ENCODE results near the gene ELMO3. TPM values are rescaled to one million over a fixed set of nuclear protein-coding genes. Genes with fewer than 3 reads are reported as not detected.

Gene ELMO3
- total RNA-seq, 6 experiments from 2014 or later: 0.79 to 1.3 (median 1.1) TPM

DNA sequence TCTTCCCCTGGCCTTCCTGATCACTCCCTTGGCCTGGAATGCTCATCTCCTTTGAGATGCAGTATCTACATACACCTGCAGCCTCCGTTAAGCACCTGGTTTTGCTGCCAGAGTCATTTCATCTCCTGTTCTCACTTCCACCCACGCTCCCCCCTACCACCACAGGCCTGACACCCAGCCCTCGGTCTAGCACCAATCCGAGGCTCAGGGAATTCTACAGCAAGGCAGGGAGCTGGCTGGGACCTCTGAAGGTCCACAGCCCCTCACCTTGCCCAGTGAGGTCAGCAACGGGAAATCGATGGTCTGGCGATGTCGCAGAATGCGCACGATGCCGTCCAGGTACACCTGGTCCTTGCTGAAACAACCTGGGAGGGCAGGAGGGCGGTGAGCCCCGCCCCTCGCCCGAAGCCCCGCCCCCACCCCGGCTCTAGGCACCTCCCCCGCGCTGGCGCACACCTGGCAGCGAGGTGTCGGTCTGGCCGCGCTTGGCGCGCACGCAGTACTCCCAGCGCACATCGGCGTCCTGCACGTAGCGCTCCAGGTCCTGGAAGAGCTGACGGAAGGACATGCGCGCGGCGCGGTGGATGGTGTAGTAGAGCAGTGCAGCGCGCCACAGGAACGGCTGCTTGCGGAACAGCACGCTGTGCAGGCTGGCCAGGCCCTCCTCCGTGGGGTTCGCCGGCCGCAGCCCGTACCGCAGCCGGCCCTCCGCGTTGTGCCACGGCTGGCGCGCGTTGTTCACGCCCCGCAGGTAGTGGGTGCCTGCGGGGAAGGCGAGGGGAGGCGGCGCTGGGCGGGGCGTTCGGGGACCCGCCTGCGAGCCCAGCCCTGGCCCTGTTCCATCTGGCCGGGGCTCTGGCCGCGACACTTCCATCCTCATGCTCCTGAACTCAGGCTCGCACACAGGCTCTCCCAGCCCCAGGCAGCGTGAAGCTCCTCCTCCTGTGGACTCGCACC lies 20.9 kb upstream of the ELMO3 start:
- Mint-ChIP-seq H3K27me3 (ENCODE audit: insufficient read depth) (no peaks in the 10 kb centered on the region; the same call in 1 of the 2 replicates), H3K27ac (no peak overlapping the region), H3K9me3 (no peaks in the 10 kb centered on the region), H3K36me3 (ENCODE audit: low read depth) (peaks cover 4% of the 10 kb centered on the region; the same call in 1 of the 2 replicates), H3K4me1 (ENCODE audit: low read depth) (peaks cover 11% of the 10 kb centered on the region), H3K4me3 (no peak overlapping the region)
- TF ChIP-seq, protein P1, sequence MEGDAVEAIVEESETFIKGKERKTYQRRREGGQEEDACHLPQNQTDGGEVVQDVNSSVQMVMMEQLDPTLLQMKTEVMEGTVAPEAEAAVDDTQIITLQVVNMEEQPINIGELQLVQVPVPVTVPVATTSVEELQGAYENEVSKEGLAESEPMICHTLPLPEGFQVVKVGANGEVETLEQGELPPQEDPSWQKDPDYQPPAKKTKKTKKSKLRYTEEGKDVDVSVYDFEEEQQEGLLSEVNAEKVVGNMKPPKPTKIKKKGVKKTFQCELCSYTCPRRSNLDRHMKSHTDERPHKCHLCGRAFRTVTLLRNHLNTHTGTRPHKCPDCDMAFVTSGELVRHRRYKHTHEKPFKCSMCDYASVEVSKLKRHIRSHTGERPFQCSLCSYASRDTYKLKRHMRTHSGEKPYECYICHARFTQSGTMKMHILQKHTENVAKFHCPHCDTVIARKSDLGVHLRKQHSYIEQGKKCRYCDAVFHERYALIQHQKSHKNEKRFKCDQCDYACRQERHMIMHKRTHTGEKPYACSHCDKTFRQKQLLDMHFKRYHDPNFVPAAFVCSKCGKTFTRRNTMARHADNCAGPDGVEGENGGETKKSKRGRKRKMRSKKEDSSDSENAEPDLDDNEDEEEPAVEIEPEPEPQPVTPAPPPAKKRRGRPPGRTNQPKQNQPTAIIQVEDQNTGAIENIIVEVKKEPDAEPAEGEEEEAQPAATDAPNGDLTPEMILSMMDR (IDR thresholded peaks at IDR 0.05): no peak
- DNase-seq: no peak

DNA sequence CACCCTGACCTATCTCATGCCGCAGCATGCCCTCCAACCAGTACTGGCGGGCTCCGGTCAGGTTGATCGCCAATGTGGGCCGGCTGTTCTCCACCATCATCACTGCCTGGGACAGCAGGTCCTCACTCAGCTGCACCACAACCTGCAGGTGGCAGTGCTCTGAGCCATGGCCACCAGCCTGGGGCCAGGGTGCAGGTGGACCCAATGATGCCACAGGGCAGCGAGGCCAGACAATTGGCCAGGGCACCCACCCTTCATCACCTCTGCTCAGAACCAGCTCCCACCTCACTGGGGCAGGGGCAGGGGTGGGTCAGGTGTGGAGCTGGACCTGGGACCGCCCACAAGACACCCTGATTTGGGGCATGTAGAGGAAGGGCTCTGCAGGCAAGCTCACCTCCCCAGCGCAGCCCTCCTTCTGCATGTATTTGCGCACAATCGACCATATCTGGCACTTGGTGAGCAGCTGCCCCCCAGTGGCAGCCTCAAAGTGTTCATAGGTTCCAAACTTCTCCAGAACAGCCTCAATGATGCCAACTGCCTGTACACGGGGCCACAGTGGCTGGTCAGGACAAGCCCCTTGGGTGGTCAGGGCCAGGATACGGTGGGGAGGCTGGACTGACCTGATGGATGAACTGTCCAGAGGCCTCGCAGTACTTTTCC lies 19.4 kb upstream of the ELMO3 start:
- no peaks in the 10 kb centered on the region; the same call in 1 of the 2 replicates for H3K27me3 Mint-ChIP-seq (ENCODE audit: insufficient read depth)
- no peak for DNase-seq
- TF ChIP-seq, protein P1 (IDR thresholded peaks at IDR 0.05): peak; percentile 51
- no peak overlapping the region for H3K4me3 Mint-ChIP-seq
- H3K9me3 Mint-ChIP-seq: no peaks in the 10 kb centered on the region
- H3K27ac Mint-ChIP-seq: no peak overlapping the region
- peaks cover 4% of the 10 kb centered on the region; the same call in 1 of the 2 replicates for H3K36me3 Mint-ChIP-seq (ENCODE audit: low read depth)
- no peaks in the 10 kb centered on the region; the same call in 1 of the 2 replicates for H3K4me1 Mint-ChIP-seq (ENCODE audit: low read depth)

DNA sequence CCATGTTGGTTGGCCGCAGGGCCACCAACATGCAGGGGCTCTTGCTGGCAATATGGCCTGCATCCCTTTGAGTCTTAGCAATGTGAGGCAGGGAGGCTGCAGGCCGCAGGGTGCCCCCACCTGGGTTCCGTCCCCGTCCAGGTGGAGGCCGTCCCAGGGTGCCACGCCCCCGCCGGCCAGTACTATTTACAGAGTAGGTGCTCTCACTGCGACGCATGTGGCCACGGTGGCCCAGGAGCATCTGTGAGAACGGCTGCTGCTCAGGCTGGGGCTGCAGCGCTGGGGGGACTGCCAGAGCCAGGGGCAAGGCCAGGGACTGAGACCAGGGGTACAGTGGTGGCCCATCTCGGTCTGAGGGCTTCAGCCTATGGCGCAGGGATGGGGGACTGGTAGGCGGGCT lies 18.8 kb upstream of the ELMO3 start:
- H3K27me3 Mint-ChIP-seq (ENCODE audit: insufficient read depth): no peaks in the 10 kb centered on the region; the same call in 1 of the 2 replicates

DNA sequence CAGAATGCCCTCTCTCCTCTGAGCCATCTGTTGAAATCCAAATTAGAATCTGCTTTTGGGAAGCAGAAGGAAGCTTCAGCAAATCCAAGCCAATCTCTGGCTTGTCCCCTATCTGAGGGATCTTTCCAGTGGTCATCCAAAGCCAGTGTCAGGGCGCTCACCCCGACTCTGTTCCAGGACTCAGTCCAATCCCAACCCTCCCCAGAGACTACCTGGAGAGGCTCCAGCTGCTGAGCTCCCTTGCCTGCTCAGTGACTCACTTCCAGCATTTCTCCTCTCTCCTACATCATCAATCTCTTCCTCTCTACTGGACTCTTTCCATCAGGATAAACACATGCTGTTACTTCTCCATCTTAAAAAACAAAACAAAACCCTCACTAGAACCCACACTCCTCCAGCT lies 17.6 kb upstream of the ELMO3 start:
- Mint-ChIP-seq H3K36me3 (ENCODE audit: low read depth) (peaks cover 4% of the 10 kb centered on the region; the same call in 1 of the 2 replicates), H3K27ac (no peak overlapping the region), H3K4me1 (ENCODE audit: low read depth) (peaks cover 15% of the 10 kb centered on the region), H3K9me3 (no peaks in the 10 kb centered on the region), H3K27me3 (ENCODE audit: insufficient read depth) (no peaks in the 10 kb centered on the region; the same call in 1 of the 2 replicates), H3K4me3 (no peak overlapping the region)
- TF ChIP-seq, protein P1 (IDR thresholded peaks at IDR 0.05): no peak
- DNase-seq: peak; percentile 82

More for the DNA sequence above, 18.8 kb upstream of the ELMO3 start:
- H3K36me3 Mint-ChIP-seq (ENCODE audit: low read depth): peaks cover 4% of the 10 kb centered on the region; the same call in 1 of the 2 replicates
- H3K27ac Mint-ChIP-seq: no peak overlapping the region
- H3K9me3 Mint-ChIP-seq: no peaks in the 10 kb centered on the region
- no peak for DNase-seq
- H3K4me3 Mint-ChIP-seq: no peak overlapping the region
- TF ChIP-seq, protein P1 (IDR thresholded peaks at IDR 0.05): no peak
- peaks cover 3% of the 10 kb centered on the region for H3K4me1 Mint-ChIP-seq (ENCODE audit: low read depth)

DNA sequence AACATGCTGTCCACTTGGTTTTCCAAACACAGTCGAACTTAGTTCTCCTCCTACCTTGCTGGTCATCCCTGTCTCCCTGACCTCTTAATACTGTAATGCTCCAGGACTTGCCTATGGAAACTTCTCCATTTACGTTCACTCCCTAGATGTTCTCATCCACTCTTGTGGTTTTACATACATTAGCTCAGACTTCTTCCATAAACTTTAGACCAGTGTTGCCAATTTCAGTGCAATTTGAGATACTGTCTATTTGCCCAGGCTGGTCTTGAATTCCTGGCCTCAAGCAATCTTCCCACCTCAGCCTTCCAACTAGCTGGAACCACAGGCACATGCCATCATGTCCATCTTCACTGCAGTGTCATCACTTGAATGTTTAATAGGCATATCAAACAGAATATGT lies 16.6 kb upstream of the ELMO3 start:
- Mint-ChIP-seq H3K27ac (no peak overlapping the region), H3K27me3 (ENCODE audit: insufficient read depth) (peaks cover 3% of the 10 kb centered on the region), H3K4me1 (ENCODE audit: low read depth) (peaks cover 21% of the 10 kb centered on the region), H3K9me3 (no peaks in the 10 kb centered on the region), H3K4me3 (no peak overlapping the region), H3K36me3 (ENCODE audit: low read depth) (peaks cover 4% of the 10 kb centered on the region; the same call in 1 of the 2 replicates)
- TF ChIP-seq, protein P1 (IDR thresholded peaks at IDR 0.05): no peak
- no peak for DNase-seq
